ENCODE measurements around the gene MOB4.

MOB4 gene

DNA sequence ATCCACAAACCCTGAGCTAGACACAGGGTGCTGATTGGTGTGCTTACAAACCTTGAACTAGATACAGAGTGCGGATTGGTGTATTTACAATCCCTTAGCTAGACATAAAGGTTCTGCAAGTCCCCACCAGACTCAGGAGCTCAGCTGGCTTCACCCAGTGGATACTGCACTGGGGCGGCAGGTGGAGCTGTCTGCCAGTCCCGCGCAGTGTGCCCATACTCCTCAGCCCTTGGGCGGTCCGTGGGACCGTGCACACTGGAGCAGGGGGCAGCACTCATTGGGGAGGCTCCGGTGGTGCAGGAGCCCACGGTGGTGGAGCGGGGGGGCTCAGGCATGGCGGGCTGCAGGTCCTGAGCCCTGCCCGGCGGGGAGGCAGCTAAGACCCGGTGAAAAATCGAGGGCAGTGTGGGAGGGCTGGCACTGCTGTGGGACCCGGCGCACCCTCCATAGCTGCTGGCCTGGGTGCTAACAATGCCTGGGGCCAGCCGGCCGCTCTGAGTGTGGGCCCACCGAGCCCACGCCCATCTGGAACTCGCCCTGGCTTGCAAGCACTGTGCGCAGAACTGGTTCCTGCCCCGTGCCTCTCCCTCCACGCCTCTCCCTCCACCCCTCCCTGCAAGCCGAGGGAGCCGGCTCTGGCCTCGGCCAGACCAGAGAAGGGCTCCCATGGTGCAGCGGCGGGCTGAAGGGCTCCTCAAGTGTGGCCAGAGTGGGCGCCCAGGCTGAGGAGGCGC lies 75.6 kb downstream of the MOB4 start (continued):
- no peak for TF ChIP-seq ZFP30 (CRISPR knock-in tag; IDR thresholded peaks at IDR 0.05)

GRCh38 chr2:197596766-197597165 lies 80.9 kb downstream of the MOB4 start:
- TF ChIP-seq PPARA (CRISPR knock-in tag; IDR thresholded peaks at IDR 0.05; ENCODE audit: borderline replicate concordance) (no peak), ZNF565 (CRISPR knock-in tag; conservative IDR thresholded peaks at IDR 0.05; ENCODE audit: low read depth) (no peak), TSHZ2 (CRISPR knock-in tag; IDR thresholded peaks at IDR 0.05) (no peak), ISL1 (CRISPR knock-in tag; IDR thresholded peaks at IDR 0.05) (no peak), ZFP30 (CRISPR knock-in tag; IDR thresholded peaks at IDR 0.05) (no peak), OSR1 (CRISPR knock-in tag; IDR thresholded peaks at IDR 0.05) (no peak), ZNF8 (CRISPR knock-in tag; IDR thresholded peaks at IDR 0.05) (no peak)
- TF ChIP-seq, protein P1, sequence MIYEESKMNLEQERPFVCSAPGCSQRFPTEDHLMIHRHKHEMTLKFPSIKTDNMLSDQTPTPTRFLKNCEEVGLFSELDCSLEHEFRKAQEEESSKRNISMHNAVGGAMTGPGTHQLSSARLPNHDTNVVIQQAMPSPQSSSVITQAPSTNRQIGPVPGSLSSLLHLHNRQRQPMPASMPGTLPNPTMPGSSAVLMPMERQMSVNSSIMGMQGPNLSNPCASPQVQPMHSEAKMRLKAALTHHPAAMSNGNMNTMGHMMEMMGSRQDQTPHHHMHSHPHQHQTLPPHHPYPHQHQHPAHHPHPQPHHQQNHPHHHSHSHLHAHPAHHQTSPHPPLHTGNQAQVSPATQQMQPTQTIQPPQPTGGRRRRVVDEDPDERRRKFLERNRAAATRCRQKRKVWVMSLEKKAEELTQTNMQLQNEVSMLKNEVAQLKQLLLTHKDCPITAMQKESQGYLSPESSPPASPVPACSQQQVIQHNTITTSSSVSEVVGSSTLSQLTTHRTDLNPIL (CRISPR knock-in tag; IDR thresholded peaks at IDR 0.05; ENCODE audit: low read depth) = no peak
- TF ChIP-seq, protein P2, sequence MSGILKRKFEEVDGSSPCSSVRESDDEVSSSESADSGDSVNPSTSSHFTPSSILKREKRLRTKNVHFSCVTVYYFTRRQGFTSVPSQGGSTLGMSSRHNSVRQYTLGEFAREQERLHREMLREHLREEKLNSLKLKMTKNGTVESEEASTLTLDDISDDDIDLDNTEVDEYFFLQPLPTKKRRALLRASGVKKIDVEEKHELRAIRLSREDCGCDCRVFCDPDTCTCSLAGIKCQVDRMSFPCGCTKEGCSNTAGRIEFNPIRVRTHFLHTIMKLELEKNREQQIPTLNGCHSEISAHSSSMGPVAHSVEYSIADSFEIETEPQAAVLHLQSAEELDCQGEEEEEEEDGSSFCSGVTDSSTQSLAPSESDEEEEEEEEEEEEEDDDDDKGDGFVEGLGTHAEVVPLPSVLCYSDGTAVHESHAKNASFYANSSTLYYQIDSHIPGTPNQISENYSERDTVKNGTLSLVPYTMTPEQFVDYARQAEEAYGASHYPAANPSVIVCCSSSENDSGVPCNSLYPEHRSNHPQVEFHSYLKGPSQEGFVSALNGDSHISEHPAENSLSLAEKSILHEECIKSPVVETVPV (CRISPR knock-in tag; IDR thresholded peaks at IDR 0.05) = no peak
- no peak for ATAC-seq

GRCh38 chr2:197597166-197597565 lies 81.3 kb downstream of the MOB4 start:
- ATAC-seq = no peak
- TF ChIP-seq, protein P2 (CRISPR knock-in tag; IDR thresholded peaks at IDR 0.05) = no peak
- TF ChIP-seq ESRRG (CRISPR knock-in tag; IDR thresholded peaks at IDR 0.05) (no peak), TOX (CRISPR knock-in tag; IDR thresholded peaks at IDR 0.05; ENCODE audit: borderline replicate concordance) (no peak), PPARA (CRISPR knock-in tag; IDR thresholded peaks at IDR 0.05; ENCODE audit: borderline replicate concordance) (no peak), ZNF70 (CRISPR knock-in tag; IDR thresholded peaks at IDR 0.05) (no peak), PATZ1 (CRISPR knock-in tag; IDR thresholded peaks at IDR 0.05; ENCODE audit: borderline replicate concordance) (no peak), TSHZ2 (CRISPR knock-in tag; IDR thresholded peaks at IDR 0.05) (no peak), ARNTL (CRISPR knock-in tag; IDR thresholded peaks at IDR 0.05; ENCODE audit: borderline replicate concordance, low read depth) (no peak), OSR1 (CRISPR knock-in tag; IDR thresholded peaks at IDR 0.05) (no peak)
